ENCODE measurements around the gene OR6C4. TPM values are rescaled to one million over a fixed set of nuclear protein-coding genes. Genes with fewer than 3 reads are reported as not detected.
A peak's percentile ranks its signal among the peaks of the same experiment; 100 is the strongest.
"Not testable (repeated sequence)": the region's sequence is repeated elsewhere in the genome, so short reads cannot be mapped to it uniquely, and the experiment has no call there.

OR6C4 gene
- polyA plus RNA-seq, 2 of the 4 experiments (the other 2 are of a cell fraction) = not detected

DNA sequence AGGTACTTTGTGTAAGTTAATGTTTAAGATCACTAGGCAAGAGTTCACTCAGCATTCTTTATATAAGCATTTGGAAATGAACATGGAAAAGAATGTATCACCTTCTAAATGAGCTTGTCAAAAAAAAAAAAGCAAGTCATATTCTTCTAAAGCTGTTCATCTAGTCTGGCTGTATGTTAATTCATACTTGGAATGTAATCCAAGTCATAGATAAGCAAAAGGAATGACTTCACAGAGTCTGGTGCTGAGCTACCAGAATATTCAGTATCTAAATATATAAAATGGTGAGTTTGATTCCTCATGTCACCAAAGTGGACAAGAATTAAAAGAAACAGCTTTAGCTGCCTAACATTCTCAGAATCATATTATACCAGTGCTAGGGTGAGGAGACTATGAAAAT is 4.9 kb downstream of the OR6C4 start:
- TF ChIP-seq RNF2 (IDR thresholded peaks at IDR 0.05; ENCODE audit: borderline replicate concordance, low read depth) (no peak), CBX8 (IDR thresholded peaks at IDR 0.05) (no peak), FOSB (CRISPR knock-in tag; IDR thresholded peaks at IDR 0.05) (no peak), NPAS2 (CRISPR knock-in tag; IDR thresholded peaks at IDR 0.05; ENCODE audit: borderline replicate concordance) (no peak), ZSCAN20 (CRISPR knock-in tag; IDR thresholded peaks at IDR 0.05) (no peak), GATA3 (IDR thresholded peaks at IDR 0.05; ENCODE audit: borderline replicate concordance) (no peak)
- no peak overlapping the region for H3K4me3 ChIP-seq
- no peak for DNase-seq (ENCODE audit: low read depth in 1 of 2, low spot score in 1 of 2)
- H3K4me1 ChIP-seq = no peaks in the 10 kb centered on the region
- H3K27ac ChIP-seq = no peak overlapping the region
- no peaks in the 10 kb centered on the region for H3K9me3 ChIP-seq
- ChIA-PET CTCF (no interaction called here), POLR2A (no interaction called here)
- H3K4me2 ChIP-seq = no peak overlapping the region
- ATAC-seq = no peak
- no peak for FAIRE-seq

DNA sequence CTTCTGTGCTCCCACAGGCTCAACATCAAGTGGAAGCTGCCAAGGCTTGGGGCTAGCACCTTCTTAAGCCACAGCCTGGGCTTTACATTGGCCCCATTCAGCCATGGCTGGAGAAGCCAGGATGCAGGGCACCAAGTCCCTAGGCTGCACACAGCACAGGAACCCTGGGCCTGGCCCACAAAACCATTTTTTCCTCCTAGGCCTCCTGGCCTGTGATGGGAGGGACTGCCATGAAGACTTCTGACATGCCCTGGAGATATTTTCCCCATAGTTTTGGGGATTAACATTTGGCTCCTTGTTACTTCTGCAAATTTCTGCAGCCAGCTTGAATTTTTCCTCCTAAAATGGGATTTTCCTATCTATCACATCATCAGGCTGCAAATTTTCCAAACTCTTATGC is 20.7 kb downstream of the OR6C4 start:
- FAIRE-seq = not testable (repeated sequence)

DNA sequence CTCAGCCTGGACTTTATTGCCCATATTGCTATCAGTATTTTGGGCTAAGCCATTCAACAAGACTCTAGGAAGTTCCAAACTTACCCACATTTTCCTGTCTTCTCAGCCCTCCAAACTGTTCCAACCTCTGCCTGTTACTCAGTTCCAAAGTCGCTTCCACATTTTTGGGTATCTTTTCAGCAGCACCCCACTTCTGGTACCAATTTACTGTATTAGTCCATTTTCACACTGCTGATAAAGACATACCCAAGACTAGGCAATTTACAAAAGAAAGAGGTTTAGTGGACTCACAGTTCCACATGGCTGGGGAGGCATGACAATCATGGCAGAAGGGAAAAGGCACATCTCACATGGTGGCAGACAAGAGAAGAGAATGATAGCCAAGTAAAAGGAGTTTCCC is 21.3 kb downstream of the OR6C4 start:
- 0% methylated on average over 1 of the region's 1 CpG for WGBS (ENCODE audit: missing lambda C conversion rate)
- FAIRE-seq; POLR2A ChIA-PET; H3K27ac ChIP-seq; CTCF ChIA-PET; DNase-seq (ENCODE audit: low read depth in 1 of 2, low spot score in 1 of 2); H3K4me3 ChIP-seq; H3K4me1 ChIP-seq; H3K4me2 ChIP-seq; ATAC-seq: not testable (repeated sequence)
- H3K9me3 ChIP-seq = peaks cover 13% of the 10 kb centered on the region; the same call in 2 of the 3 replicates

More for the DNA sequence above, 20.7 kb downstream of the OR6C4 start:
- H3K4me1 ChIP-seq; DNase-seq (ENCODE audit: low read depth in 1 of 2, low spot score in 1 of 2); H3K27ac ChIP-seq; POLR2A ChIA-PET; CTCF ChIA-PET; ATAC-seq; H3K4me2 ChIP-seq; H3K4me3 ChIP-seq: not testable (repeated sequence)
- TF ChIP-seq ZFP36 (IDR thresholded peaks at IDR 0.05; ENCODE audit: borderline replicate concordance, partially characterized antibody) = peak; percentile 83
- H3K9me3 ChIP-seq = peaks cover 13% of the 10 kb centered on the region; the same call in 2 of the 3 replicates

DNA sequence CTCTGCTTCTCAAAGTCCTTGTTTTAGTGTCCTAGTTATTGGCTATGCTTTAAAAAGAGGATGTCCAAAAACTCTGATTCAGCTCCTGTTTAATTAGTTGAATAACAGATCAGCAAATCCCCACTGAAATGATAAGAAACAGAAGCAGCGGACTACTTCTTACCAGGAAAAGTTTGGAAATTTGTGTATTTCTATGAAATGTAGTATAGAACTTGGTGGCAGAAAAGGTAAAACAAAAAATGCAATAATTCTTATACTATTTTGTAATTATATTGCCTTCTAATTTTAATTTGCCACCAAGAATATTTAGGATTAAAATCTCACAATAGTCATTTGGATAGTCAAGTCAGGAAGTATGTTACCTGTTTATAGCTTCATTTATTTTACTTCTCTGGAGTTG is 22.8 kb downstream of the OR6C4 start, which contains the start of gene OR2AP1:
Gene OR2AP1 (plus strand): TSS at position 301 of the 400 bp plus-strand sequence. CDS start 1,947 bp downstream, outside the sequence.
- 0% methylated on average over 1 of the region's 1 CpG for WGBS (ENCODE audit: missing lambda C conversion rate)
- Histone ChIP-seq H3K9me3 (peaks cover 13% of the 10 kb centered on the region; the same call in 2 of the 3 replicates), H3K4me1 (no peaks in the 10 kb centered on the region), H3K4me2 (no peak within 1 kb of the TSS), H3K4me3 (no peak within 1 kb of the TSS), H3K27ac (no peak within 1 kb of the TSS)
- CTCF ChIA-PET = no interaction called here
- TF ChIP-seq CBX2 (IDR thresholded peaks at IDR 0.05; ENCODE audit: borderline replicate concordance, low read depth) = no peak
- TF ChIP-seq, protein P1, sequence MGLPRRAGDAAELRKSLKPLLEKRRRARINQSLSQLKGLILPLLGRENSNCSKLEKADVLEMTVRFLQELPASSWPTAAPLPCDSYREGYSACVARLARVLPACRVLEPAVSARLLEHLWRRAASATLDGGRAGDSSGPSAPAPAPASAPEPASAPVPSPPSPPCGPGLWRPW (IDR thresholded peaks at IDR 0.05) = no peak
- TF ChIP-seq EP300 (IDR thresholded peaks at IDR 0.05) = no peak
- no peak for TF ChIP-seq RAD21 (conservative IDR thresholded peaks at IDR 0.05 in 1 of 2, IDR thresholded peaks at IDR 0.05 in 1 of 2)
- TF ChIP-seq KDM1A (IDR thresholded peaks at IDR 0.05; ENCODE audit: low read depth) = no peak
- no peak for TF ChIP-seq CHD2 (IDR thresholded peaks at IDR 0.05; ENCODE audit: low read length, partially characterized antibody)
- TF ChIP-seq ZFP36 (IDR thresholded peaks at IDR 0.05; ENCODE audit: borderline replicate concordance, partially characterized antibody) = no peak
- TF ChIP-seq POLR2AphosphoS2 (conservative IDR thresholded peaks at IDR 0.05; ENCODE audit: low read length) = no peak
- no peak for TF ChIP-seq JUN (IDR thresholded peaks at IDR 0.05)
- TF ChIP-seq, protein P2, sequence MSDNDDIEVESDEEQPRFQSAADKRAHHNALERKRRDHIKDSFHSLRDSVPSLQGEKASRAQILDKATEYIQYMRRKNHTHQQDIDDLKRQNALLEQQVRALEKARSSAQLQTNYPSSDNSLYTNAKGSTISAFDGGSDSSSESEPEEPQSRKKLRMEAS (IDR thresholded peaks at IDR 0.05) = no peak
- TF ChIP-seq, protein P3, sequence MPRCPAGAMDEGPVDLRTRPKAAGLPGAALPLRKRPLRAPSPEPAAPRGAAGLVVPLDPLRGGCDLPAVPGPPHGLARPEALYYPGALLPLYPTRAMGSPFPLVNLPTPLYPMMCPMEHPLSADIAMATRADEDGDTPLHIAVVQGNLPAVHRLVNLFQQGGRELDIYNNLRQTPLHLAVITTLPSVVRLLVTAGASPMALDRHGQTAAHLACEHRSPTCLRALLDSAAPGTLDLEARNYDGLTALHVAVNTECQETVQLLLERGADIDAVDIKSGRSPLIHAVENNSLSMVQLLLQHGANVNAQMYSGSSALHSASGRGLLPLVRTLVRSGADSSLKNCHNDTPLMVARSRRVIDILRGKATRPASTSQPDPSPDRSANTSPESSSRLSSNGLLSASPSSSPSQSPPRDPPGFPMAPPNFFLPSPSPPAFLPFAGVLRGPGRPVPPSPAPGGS (IDR thresholded peaks at IDR 0.05) = no peak
- TF ChIP-seq RARB (CRISPR knock-in tag; IDR thresholded peaks at IDR 0.05) = no peak
- TF ChIP-seq SREBF2 (IDR thresholded peaks at IDR 0.05) = no peak
- no peak for TF ChIP-seq RCOR1 (IDR thresholded peaks at IDR 0.05; ENCODE audit: low read depth, low read length)
- no peak for TF ChIP-seq RFX5 (IDR thresholded peaks at IDR 0.05)
- POLR2A ChIA-PET = no interaction called here
- FAIRE-seq (no peak), ATAC-seq (no peak), DNase-seq (ENCODE audit: low read depth in 1 of 2, low spot score in 1 of 2) (no peak)
